ENCODE measurements around the gene TBCD. TPM values are rescaled to one million over a fixed set of nuclear protein-coding genes. Genes with fewer than 3 reads are reported as not detected.
"Not testable (repeated sequence)": the region's sequence is repeated elsewhere in the genome, so short reads cannot be mapped to it uniquely, and the experiment has no call there.

The TBCD gene
- total RNA-seq, 1 donor from 2014 or later, result 31.8 TPM

GRCh38 chr17:82775001-82775823 is 23.3 kb downstream of the TBCD start:
- H3K27me3 ChIP-seq (ENCODE audit: insufficient read depth, low read length), result no peaks in the 10 kb centered on the region
- H3K4me2 ChIP-seq (ENCODE audit: low read length), result peak overlapping the region; percentile 36
- H3K27ac ChIP-seq (ENCODE audit: low read depth, low read length), result no peak overlapping the region
- no peak for TF ChIP-seq EZH2 (IDR thresholded peaks at IDR 0.05; ENCODE audit: insufficient read depth, low read length)
- TF ChIP-seq, protein P1, sequence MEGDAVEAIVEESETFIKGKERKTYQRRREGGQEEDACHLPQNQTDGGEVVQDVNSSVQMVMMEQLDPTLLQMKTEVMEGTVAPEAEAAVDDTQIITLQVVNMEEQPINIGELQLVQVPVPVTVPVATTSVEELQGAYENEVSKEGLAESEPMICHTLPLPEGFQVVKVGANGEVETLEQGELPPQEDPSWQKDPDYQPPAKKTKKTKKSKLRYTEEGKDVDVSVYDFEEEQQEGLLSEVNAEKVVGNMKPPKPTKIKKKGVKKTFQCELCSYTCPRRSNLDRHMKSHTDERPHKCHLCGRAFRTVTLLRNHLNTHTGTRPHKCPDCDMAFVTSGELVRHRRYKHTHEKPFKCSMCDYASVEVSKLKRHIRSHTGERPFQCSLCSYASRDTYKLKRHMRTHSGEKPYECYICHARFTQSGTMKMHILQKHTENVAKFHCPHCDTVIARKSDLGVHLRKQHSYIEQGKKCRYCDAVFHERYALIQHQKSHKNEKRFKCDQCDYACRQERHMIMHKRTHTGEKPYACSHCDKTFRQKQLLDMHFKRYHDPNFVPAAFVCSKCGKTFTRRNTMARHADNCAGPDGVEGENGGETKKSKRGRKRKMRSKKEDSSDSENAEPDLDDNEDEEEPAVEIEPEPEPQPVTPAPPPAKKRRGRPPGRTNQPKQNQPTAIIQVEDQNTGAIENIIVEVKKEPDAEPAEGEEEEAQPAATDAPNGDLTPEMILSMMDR (IDR thresholded peaks at IDR 0.05; ENCODE audit: insufficient read depth, low read depth, low read length), result peak; percentile 55
- H2AFZ ChIP-seq (ENCODE audit: low read depth, low read length), result no peak overlapping the region
- Mint-ChIP-seq H3K27ac (ENCODE audit: unreplicated experiment) (no peak overlapping the region), H3K36me3 (ENCODE audit: low read depth, unreplicated experiment) (peaks cover 9% of the 10 kb centered on the region), H3K9me3 (ENCODE audit: unreplicated experiment) (peaks cover 1% of the 10 kb centered on the region), H3K4me3 (ENCODE audit: unreplicated experiment) (no peak overlapping the region), H3K27me3 (ENCODE audit: low read depth, unreplicated experiment) (no peaks in the 10 kb centered on the region), H3K4me1 (ENCODE audit: low read depth, unreplicated experiment) (peaks cover 4% of the 10 kb centered on the region)
- FAIRE-seq, result no peak
- no peaks in the 10 kb centered on the region for H3K4me1 ChIP-seq (ENCODE audit: insufficient read depth, low read length)
- no peak overlapping the region for H3K9ac ChIP-seq (ENCODE audit: low read length)
- H3K36me3 ChIP-seq (ENCODE audit: insufficient read depth, low read length), result peaks cover 3% of the 10 kb centered on the region
- no peaks in the 10 kb centered on the region for H3K9me3 ChIP-seq (ENCODE audit: insufficient read depth, low read depth, low read length)
- H3K79me2 ChIP-seq (ENCODE audit: insufficient read depth, low read length), result no peaks in the 10 kb centered on the region
- DNase-seq (ENCODE audit: low read depth), result peak; percentile 10
- H3K4me3 ChIP-seq (ENCODE audit: insufficient read depth, low read depth, low read length), result no peak overlapping the region
- peaks cover 11% of the 10 kb centered on the region for H4K20me1 ChIP-seq (ENCODE audit: insufficient read depth, low read length)

DNA sequence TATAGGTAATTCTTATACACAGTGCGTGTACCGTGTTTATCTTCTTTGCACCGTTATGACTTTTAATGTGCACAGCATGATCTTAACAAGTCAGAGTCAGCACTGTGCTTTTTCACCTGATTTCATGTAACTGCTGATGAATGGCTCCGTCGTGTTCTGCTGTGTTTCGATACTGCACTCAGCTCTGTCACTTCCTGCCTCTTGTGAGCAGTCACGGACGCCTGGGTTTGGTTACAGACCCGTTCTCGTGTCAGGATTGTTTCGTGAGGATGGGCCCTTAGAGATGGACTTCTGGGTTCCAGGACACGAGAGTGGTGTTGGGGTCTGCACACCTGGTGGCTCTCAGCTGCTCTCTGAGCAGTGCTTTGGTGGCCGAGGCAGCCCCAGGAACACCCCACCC is 24.6 kb downstream of the TBCD start:
- no peak overlapping the region for H2AFZ ChIP-seq (ENCODE audit: low read depth, low read length)
- Mint-ChIP-seq H3K4me3 (ENCODE audit: unreplicated experiment) (no peak overlapping the region), H3K36me3 (ENCODE audit: low read depth, unreplicated experiment) (peaks cover 9% of the 10 kb centered on the region), H3K4me1 (ENCODE audit: low read depth, unreplicated experiment) (peaks cover 4% of the 10 kb centered on the region), H3K27ac (ENCODE audit: unreplicated experiment) (no peak overlapping the region), H3K27me3 (ENCODE audit: low read depth, unreplicated experiment) (no peaks in the 10 kb centered on the region), H3K9me3 (ENCODE audit: unreplicated experiment) (peaks cover 3% of the 10 kb centered on the region)
- DNase-seq (ENCODE audit: low read depth), result no peak
- no peak overlapping the region for H3K4me2 ChIP-seq (ENCODE audit: low read length)
- no peak overlapping the region for H3K4me3 ChIP-seq (ENCODE audit: insufficient read depth, low read depth, low read length)
- peaks cover 3% of the 10 kb centered on the region for H3K36me3 ChIP-seq (ENCODE audit: insufficient read depth, low read length)
- no peaks in the 10 kb centered on the region for H3K4me1 ChIP-seq (ENCODE audit: insufficient read depth, low read length)
- H3K9ac ChIP-seq (ENCODE audit: low read length), result no peak overlapping the region
- no peaks in the 10 kb centered on the region for H3K27me3 ChIP-seq (ENCODE audit: insufficient read depth, low read length)
- H3K79me2 ChIP-seq (ENCODE audit: insufficient read depth, low read length), result no peaks in the 10 kb centered on the region
- no peak overlapping the region for H3K27ac ChIP-seq (ENCODE audit: low read depth, low read length)
- no peaks in the 10 kb centered on the region for H3K9me3 ChIP-seq (ENCODE audit: insufficient read depth, low read depth, low read length)
- peaks cover 11% of the 10 kb centered on the region for H4K20me1 ChIP-seq (ENCODE audit: insufficient read depth, low read length)
- TF ChIP-seq, protein P1 (IDR thresholded peaks at IDR 0.05; ENCODE audit: insufficient read depth, low read depth, low read length), result no peak
- no peak for TF ChIP-seq EZH2 (IDR thresholded peaks at IDR 0.05; ENCODE audit: insufficient read depth, low read length)
- no peak for FAIRE-seq

DNA sequence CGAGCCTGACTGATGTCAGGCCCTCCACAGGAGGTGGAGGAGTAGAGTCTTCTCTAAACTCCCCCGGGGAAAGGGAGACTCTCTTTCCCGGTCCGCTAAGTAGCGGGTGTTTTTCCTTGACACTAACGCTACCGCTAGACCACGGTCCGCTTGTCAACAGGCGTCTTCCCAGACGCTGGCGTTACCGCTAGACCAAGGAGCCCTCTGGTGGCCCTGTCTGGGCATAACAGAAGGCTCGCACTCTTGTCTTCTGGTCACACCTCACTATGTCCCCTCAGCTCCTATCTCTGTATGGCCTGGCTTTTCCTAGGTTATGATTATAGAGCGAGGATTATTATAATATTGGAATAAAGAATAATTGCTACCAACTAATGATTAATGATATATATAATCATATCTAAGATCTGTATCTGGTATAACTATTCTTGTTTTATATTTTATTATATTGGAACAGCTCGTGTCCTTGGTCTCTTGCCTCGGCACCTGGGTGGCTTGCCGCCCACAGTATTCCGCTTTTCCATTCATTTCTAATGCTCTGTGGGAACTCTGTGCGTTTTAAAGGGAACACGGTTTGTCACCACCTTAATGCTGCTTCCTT is 26.0 kb downstream of the TBCD start:
- not testable (repeated sequence) for H3K9ac ChIP-seq (ENCODE audit: low read length); FAIRE-seq; H3K27ac ChIP-seq (ENCODE audit: low read depth, low read length); H3K27me3 ChIP-seq (ENCODE audit: insufficient read depth, low read length); H3K4me1 Mint-ChIP-seq (ENCODE audit: low read depth, unreplicated experiment); H3K4me3 Mint-ChIP-seq (ENCODE audit: unreplicated experiment); H3K27me3 Mint-ChIP-seq (ENCODE audit: low read depth, unreplicated experiment); H3K36me3 ChIP-seq (ENCODE audit: insufficient read depth, low read length); H3K27ac Mint-ChIP-seq (ENCODE audit: unreplicated experiment); DNase-seq (ENCODE audit: low read depth); H3K9me3 Mint-ChIP-seq (ENCODE audit: unreplicated experiment); H3K4me3 ChIP-seq (ENCODE audit: insufficient read depth, low read depth, low read length); H3K79me2 ChIP-seq (ENCODE audit: insufficient read depth, low read length); H2AFZ ChIP-seq (ENCODE audit: low read depth, low read length); H3K4me1 ChIP-seq (ENCODE audit: insufficient read depth, low read length); H3K9me3 ChIP-seq (ENCODE audit: insufficient read depth, low read depth, low read length); H3K36me3 Mint-ChIP-seq (ENCODE audit: low read depth, unreplicated experiment); H3K4me2 ChIP-seq (ENCODE audit: low read length)
- H4K20me1 ChIP-seq (ENCODE audit: insufficient read depth, low read length), result peaks cover 13% of the 10 kb centered on the region
